ENCODE measurements around the gene SCT. TPM values are rescaled to one million over a fixed set of nuclear protein-coding genes. Genes with fewer than 3 reads are reported as not detected.

The SCT gene
- total RNA-seq, 1 experiment from 2014 or later = not detected

DNA sequence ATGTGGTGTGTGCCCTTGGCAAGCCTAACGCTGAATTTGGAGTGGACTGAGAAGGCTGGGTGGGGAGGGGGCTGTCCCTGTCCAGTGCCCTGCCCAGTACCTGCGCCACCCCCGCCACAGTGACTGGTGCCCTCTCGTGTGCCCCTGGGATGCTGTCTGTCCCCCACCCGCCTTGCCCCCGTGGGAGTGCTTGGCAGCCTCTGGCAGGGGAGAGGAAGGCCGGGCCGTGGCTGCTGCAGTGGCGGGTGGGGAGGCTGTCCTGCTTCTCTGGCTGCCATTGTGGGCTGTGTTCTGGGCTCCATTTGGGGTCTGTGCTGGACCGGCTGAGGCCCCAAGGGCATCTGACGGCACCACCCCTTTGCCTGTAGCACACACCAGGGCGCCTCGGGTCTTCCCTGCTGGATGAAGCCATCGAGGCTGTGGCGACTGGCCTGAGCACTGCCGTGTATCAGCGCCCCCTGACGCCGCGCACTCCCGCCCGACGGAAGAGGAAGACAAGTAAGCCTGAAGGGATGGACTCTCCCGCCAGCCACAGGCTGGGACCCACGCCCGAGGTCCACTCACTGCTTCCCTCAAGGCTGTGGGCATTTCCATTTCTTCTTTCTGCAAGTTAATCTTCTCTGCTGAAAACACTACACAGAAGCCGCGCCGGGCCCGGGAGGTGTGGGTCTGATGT, 28.8 kb downstream of the SCT start:
- H3K9me3 Mint-ChIP-seq (ENCODE audit: low read depth, unreplicated experiment) = no peaks in the 10 kb centered on the region
- intact Hi-C loops (cut with micrococcal nuclease; ENCODE audit: unreplicated experiment) = no loop called here
- no peak for DNase-seq
- H3K27ac Mint-ChIP-seq (ENCODE audit: unreplicated experiment) = no peak overlapping the region
- TF ChIP-seq, protein P1, sequence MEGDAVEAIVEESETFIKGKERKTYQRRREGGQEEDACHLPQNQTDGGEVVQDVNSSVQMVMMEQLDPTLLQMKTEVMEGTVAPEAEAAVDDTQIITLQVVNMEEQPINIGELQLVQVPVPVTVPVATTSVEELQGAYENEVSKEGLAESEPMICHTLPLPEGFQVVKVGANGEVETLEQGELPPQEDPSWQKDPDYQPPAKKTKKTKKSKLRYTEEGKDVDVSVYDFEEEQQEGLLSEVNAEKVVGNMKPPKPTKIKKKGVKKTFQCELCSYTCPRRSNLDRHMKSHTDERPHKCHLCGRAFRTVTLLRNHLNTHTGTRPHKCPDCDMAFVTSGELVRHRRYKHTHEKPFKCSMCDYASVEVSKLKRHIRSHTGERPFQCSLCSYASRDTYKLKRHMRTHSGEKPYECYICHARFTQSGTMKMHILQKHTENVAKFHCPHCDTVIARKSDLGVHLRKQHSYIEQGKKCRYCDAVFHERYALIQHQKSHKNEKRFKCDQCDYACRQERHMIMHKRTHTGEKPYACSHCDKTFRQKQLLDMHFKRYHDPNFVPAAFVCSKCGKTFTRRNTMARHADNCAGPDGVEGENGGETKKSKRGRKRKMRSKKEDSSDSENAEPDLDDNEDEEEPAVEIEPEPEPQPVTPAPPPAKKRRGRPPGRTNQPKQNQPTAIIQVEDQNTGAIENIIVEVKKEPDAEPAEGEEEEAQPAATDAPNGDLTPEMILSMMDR (IDR thresholded peaks at IDR 0.05; ENCODE audit: unreplicated experiment) = no peak
- peaks cover 73% of the 10 kb centered on the region for H3K36me3 Mint-ChIP-seq (ENCODE audit: insufficient read depth, unreplicated experiment)
- no peaks in the 10 kb centered on the region for H3K4me1 Mint-ChIP-seq (ENCODE audit: low read depth, unreplicated experiment)
- no TSS peak for BruUV-seq (replicated peaks)
- H3K27me3 Mint-ChIP-seq (ENCODE audit: unreplicated experiment) = no peaks in the 10 kb centered on the region
- CTCF ChIA-PET = no interaction called here
- H3K4me3 Mint-ChIP-seq (ENCODE audit: low read depth, unreplicated experiment) = no peak overlapping the region

DNA sequence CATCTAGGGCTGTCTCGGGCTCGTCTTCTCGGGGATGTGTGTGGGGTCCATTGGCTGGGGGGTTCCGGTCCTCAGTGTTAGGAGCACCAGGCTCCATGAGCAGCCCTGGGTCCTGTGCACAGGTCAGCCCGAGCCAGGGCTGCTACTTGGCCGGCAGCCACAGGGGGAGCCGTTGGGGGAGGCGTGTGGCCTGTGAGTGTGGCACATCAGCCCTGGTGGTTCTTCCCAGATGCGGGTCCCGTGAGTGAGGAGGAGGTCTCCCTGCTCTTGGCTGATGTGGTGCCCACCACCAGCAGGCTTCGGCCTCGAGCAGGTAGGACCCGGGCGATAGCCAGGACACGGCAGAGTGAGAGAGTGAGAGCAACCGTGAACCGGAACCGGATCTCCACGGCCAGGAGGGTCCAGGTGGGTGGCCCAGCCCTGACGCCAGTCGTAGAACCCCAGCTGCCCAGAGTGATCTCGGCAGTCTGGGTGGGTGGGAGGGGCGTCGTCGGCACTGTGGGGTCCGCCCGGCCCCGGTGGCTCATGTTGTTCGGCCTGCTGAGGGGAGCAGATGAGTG, 29.7 kb downstream of the SCT start:
- peak; percentile 29 for DNase-seq
- no peaks in the 10 kb centered on the region for H3K4me1 Mint-ChIP-seq (ENCODE audit: low read depth, unreplicated experiment)
- intact Hi-C loops (cut with micrococcal nuclease; ENCODE audit: unreplicated experiment) = no loop called here
- no peak overlapping the region for H3K4me3 Mint-ChIP-seq (ENCODE audit: low read depth, unreplicated experiment)
- H3K36me3 Mint-ChIP-seq (ENCODE audit: insufficient read depth, unreplicated experiment) = peaks cover 74% of the 10 kb centered on the region
- no peaks in the 10 kb centered on the region for H3K9me3 Mint-ChIP-seq (ENCODE audit: low read depth, unreplicated experiment)
- H3K27ac Mint-ChIP-seq (ENCODE audit: unreplicated experiment) = no peak overlapping the region
- TF ChIP-seq, protein P1 (IDR thresholded peaks at IDR 0.05; ENCODE audit: unreplicated experiment) = no peak
- CTCF ChIA-PET = no interaction called here
- H3K27me3 Mint-ChIP-seq (ENCODE audit: unreplicated experiment) = no peaks in the 10 kb centered on the region
- no TSS peak for BruUV-seq (replicated peaks)

DNA sequence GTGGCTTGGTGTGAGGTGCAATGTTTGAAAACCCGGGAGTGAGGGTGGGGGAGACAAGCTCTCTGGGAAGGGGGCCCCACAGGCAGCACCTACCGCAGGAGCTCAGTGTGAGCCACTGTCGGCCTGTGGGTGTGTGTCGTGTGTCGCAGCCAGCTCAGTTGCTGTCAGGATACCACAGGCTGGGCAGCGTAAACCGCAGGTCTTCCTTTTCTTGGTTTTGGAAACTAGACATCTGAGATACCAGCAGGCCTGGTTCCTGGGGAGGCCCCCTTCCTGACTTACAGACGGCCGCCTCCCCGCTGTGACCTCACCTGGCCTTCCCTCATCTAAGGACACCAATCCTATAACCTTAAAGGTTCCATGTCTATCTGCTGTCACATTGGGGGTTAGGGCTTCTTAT, 30.6 kb downstream of the SCT start:
- CTCF ChIA-PET = no interaction called here
- TF ChIP-seq, protein P1 (IDR thresholded peaks at IDR 0.05; ENCODE audit: unreplicated experiment) = no peak
- intact Hi-C loops (cut with micrococcal nuclease; ENCODE audit: unreplicated experiment) = no loop called here
- Mint-ChIP-seq H3K27ac (ENCODE audit: unreplicated experiment) (no peak overlapping the region), H3K27me3 (ENCODE audit: unreplicated experiment) (no peaks in the 10 kb centered on the region), H3K4me1 (ENCODE audit: low read depth, unreplicated experiment) (no peaks in the 10 kb centered on the region), H3K4me3 (ENCODE audit: low read depth, unreplicated experiment) (no peak overlapping the region), H3K9me3 (ENCODE audit: low read depth, unreplicated experiment) (no peaks in the 10 kb centered on the region), H3K36me3 (ENCODE audit: insufficient read depth, unreplicated experiment) (peaks cover 68% of the 10 kb centered on the region)
- no TSS peak for BruUV-seq (replicated peaks)
- no peak for DNase-seq

- Mint-ChIP-seq H3K36me3 (ENCODE audit: insufficient read depth, unreplicated experiment) (peaks cover 66% of the 10 kb centered on the region), H3K4me3 (ENCODE audit: low read depth, unreplicated experiment) (no peak overlapping the region), H3K27ac (ENCODE audit: unreplicated experiment) (no peak overlapping the region), H3K4me1 (ENCODE audit: low read depth, unreplicated experiment) (no peaks in the 10 kb centered on the region), H3K9me3 (ENCODE audit: low read depth, unreplicated experiment) (no peaks in the 10 kb centered on the region), H3K27me3 (ENCODE audit: unreplicated experiment) (no peaks in the 10 kb centered on the region)
- DNase-seq = no peak
- CTCF ChIA-PET = no interaction called here
- TF ChIP-seq, protein P1 (IDR thresholded peaks at IDR 0.05; ENCODE audit: unreplicated experiment) = no peak
- no TSS peak for BruUV-seq (replicated peaks)
- intact Hi-C loops (cut with micrococcal nuclease; ENCODE audit: unreplicated experiment) = no loop called here
These were observed 31.6 kb downstream of the SCT start for GRCh38 chr11:595400-595799.

All from Calu3 (cell line).